Endothelial cell of umbilical vein (primary cell): ENCODE data around the gene KCTD2. TPM values are rescaled to one million over a fixed set of nuclear protein-coding genes. Genes with fewer than 3 reads are reported as not detected.

ENCODE experiments used
- BruUV-seq: library from RNA; stranded (reverse); fragments of 400-500 nt; replicated peaks from 2 replicates; lab custom pipeline; 2021; lab: Mats Ljungman, UMichigan
- CTCF ChIA-PET: fragments of 300-600, 350-600 bp; sonication (Branson Sonifier 250); formaldehyde crosslinking; loops from one replicate; lab custom pipeline; 2021; ENCODE audit warnings: antibody characterized with exemption, inconsistent platforms; lab: Charles Lee
- POLR2A ChIA-PET: fragments of 300-600, 350-600 bp; sonication (Branson Sonifier 250); formaldehyde crosslinking; loops from one replicate; lab custom pipeline; 2021; ENCODE audit warnings: antibody characterized with exemption, inconsistent platforms; lab: Charles Lee
- DNase-seq: peaks from one replicate; pipeline ENCODE4 v3.0.0-alpha.2; 2011; ENCODE audit warnings: low read depth, low spot score
- FAIRE-seq: peaks from 2 replicates; lab custom pipeline; 2011; peaks lifted over from hg19 to GRCh38; lab: Jason Lieb, UNC
- H2AFZ ChIP-seq: 2 replicates; pipeline ENCODE4 v1.6.0; 2012; ENCODE audit warnings: low read depth, low read length, control low read depth, inconsistent platforms
- H3K27ac ChIP-seq: 2 replicates; pipeline ENCODE4 v1.5.1; 2011; ENCODE audit warnings: low read depth, mild to moderate bottlenecking, control low read depth, low read length, moderate library complexity; ENCODE audit not compliant: insufficient read depth
- H3K27me3 ChIP-seq, 2 experiments: 2 replicates each; pipeline versions ENCODE4 v1.6.0 to v1.6.1; 2011; ENCODE audit warnings: low read length in 2 of 2, mixed read lengths in 1 of 2; ENCODE audit not compliant: control insufficient read depth in 2 of 2, insufficient read depth in 2 of 2
- H3K36me3 ChIP-seq, 2 experiments: 2 replicates in 1 of 2; 3 replicates in 1 of 2; pipeline ENCODE4 v1.5.1; 2011; ENCODE audit warnings: low read length in 2 of 2, mild to moderate bottlenecking in 1 of 2, moderate library complexity in 1 of 2; ENCODE audit not compliant: control insufficient read depth in 2 of 2, insufficient read depth in 2 of 2; ENCODE audit errors: extremely low read depth in 1 of 2
- H3K4me1 ChIP-seq: 3 replicates; pipeline ENCODE4 v1.5.1; 2011; ENCODE audit warnings: mild to moderate bottlenecking, low read length; ENCODE audit not compliant: control insufficient read depth, insufficient read depth; ENCODE audit errors: extremely low read depth
- H3K4me2 ChIP-seq: 2 replicates; pipeline ENCODE4 v1.6.1; 2011; ENCODE audit warnings: low read length, control low read depth, mixed read lengths; ENCODE audit not compliant: insufficient read depth
- H3K4me3 ChIP-seq, 3 experiments: fragments of 200-600 bp in 1 of 3; sonication (generic), shearing (Covaris generic) in 1 of 3; replicated peaks in 1 of 3; 2 replicates each; pipeline ENCODE4 v1.5.1; 2011 to 2016; ENCODE audit warnings: control low read depth in 3 of 3, low read length in 3 of 3, mild to moderate bottlenecking in 2 of 3, inconsistent platforms in 1 of 3, low read depth in 1 of 3, moderate library complexity in 1 of 3; ENCODE audit not compliant: insufficient read depth in 1 of 3
- H3K79me2 ChIP-seq: 2 replicates; pipeline ENCODE4 v1.6.0; 2012; ENCODE audit warnings: low read length, inconsistent platforms; ENCODE audit not compliant: control insufficient read depth, insufficient read depth
- H3K9ac ChIP-seq: replicated peaks from 2 replicates; pipeline ENCODE3; 2011; ENCODE audit warnings: low read length, control low read depth; ENCODE audit not compliant: insufficient read depth; ENCODE audit errors: extremely low read depth
- H3K9me1 ChIP-seq: replicated peaks from 3 replicates; pipeline ENCODE4 v1.6.0; 2011; ENCODE audit warnings: mild to moderate bottlenecking, low read length; ENCODE audit not compliant: control insufficient read depth, insufficient read depth; ENCODE audit errors: extremely low read depth
- H3K9me3 ChIP-seq: replicated peaks from 2 replicates; pipeline ENCODE4 v1.5.1; 2012; ENCODE audit warnings: low read length, inconsistent platforms; ENCODE audit not compliant: control insufficient read depth, insufficient read depth
- H4K20me1 ChIP-seq: replicated peaks from 2 replicates; pipeline ENCODE3; 2011; ENCODE audit warnings: mild to moderate bottlenecking, low read length; ENCODE audit not compliant: control insufficient read depth, insufficient read depth; ENCODE audit errors: extremely low read depth
- CTCF ChIP-seq, 2 donors: IDR thresholded peaks; 1 replicate in 1 of 2; 2 replicates in 1 of 2; pipeline ENCODE4 v1.5.1; 2011; ENCODE audit warnings: low read length in 2 of 2, mild to moderate bottlenecking in 2 of 2, moderate library complexity in 2 of 2, control low read depth in 1 of 2, inconsistent platforms in 1 of 2, low read depth in 1 of 2; ENCODE audit not compliant: insufficient read depth in 1 of 2; ENCODE audit errors: extremely low read depth in 1 of 2
- EZH2 ChIP-seq: IDR thresholded peaks from 2 replicates; pipeline ENCODE4 v1.6.1; 2012; ENCODE audit warnings: borderline replicate concordance, low read depth, mild to moderate bottlenecking, moderate library complexity, low read length, inconsistent platforms; ENCODE audit not compliant: severe bottlenecking
- FOS ChIP-seq: IDR thresholded peaks from 2 replicates; pipeline ENCODE4 v1.6.1; 2011; ENCODE audit warnings: mild to moderate bottlenecking, low read length, moderate library complexity, borderline replicate concordance; ENCODE audit not compliant: insufficient read depth
- GATA2 ChIP-seq: IDR thresholded peaks from 2 replicates; pipeline ENCODE4 v1.7.0; 2011; ENCODE audit warnings: low read depth, mild to moderate bottlenecking, moderate library complexity, mixed read lengths, low read length; ENCODE audit not compliant: insufficient read length, insufficient read depth
- JUN ChIP-seq: IDR thresholded peaks from 2 replicates; pipeline ENCODE4 v1.6.1; 2011; ENCODE audit warnings: borderline replicate concordance, low read depth; ENCODE audit not compliant: insufficient read length, insufficient read depth
- MAX ChIP-seq: IDR thresholded peaks from 2 replicates; pipeline ENCODE4 v1.6.1; 2011; ENCODE audit not compliant: insufficient read depth, insufficient read length
- MYC ChIP-seq: IDR thresholded peaks from one replicate; pipeline ENCODE4 v1.6.1; 2011; ENCODE audit warnings: mild to moderate bottlenecking, low read depth, low read length
- POLR2A ChIP-seq: IDR thresholded peaks from 2 replicates; pipeline ENCODE4 v1.6.1; 2012; ENCODE audit warnings: low read depth, mild to moderate bottlenecking, control low read depth, low read length
- POLR2AphosphoS5 ChIP-seq: IDR thresholded peaks from 2 replicates; pipeline ENCODE4 v1.6.1; 2012; ENCODE audit warnings: low read depth, mild to moderate bottlenecking, control low read depth, low read length, moderate library complexity; ENCODE audit not compliant: insufficient read depth
- dilution Hi-C: fragments of 300-500 bp; cut with MboI; formaldehyde crosslinking; loops from one replicate; pipeline ENCODE4 v1.15.0; 2019; ENCODE audit warnings: low sequenced_read_pairs; ENCODE audit not compliant: extremely low pct_ligation_motif_present
- intact Hi-C: fragments of 100-400 bp; cut with micrococcal nuclease; formaldehyde crosslinking; loops from one replicate; pipeline ENCODE4 v1.10.0; 2022
- polyA plus RNA-seq, 4 experiments: library from polyadenylated mRNA; depleted of rRNA in 3 of 4; stranded (reverse) in 3 of 4; unstranded in 1 of 4; fragments of >200 nt; gene quantifications; 2 replicates each; pipeline versions ENCODE4 v1.2.1 to v1.2.3, GENCODE V29; 2011 to 2012; ENCODE audit warnings: missing spikeins in 1 of 4
- total RNA-seq: library from RNA; stranded (reverse); gene quantifications from 2 replicates; pipeline ENCODE4 v1.2.3, GENCODE V29; 2021

Gene KCTD2
- total and polyA plus RNA-seq, 2 donors (not counting 3 experiments of a cell fraction or from before 2014, with no cell fraction given), result 23.2 to 24.8 TPM

GRCh38 chr17:75097865-75098264, 50.8 kb downstream of the KCTD2 start:
- FAIRE-seq, result no peak
- POLR2A ChIA-PET, result no interaction called here

More at GRCh38 chr17:75097865-75098264, 50.8 kb downstream of the KCTD2 start:
- CTCF ChIA-PET, result interaction anchor here (1.3 kb wide), 1 partner anchor 16 kb away, joined by 5 read pairs; no protein-coding TSS in a partner anchor
- no peaks in the 10 kb centered on the region for H3K27me3 ChIP-seq
- no peak overlapping the region for H2AFZ ChIP-seq
- no peak overlapping the region for H3K4me3 ChIP-seq
- H4K20me1 ChIP-seq, result no peaks in the 10 kb centered on the region
- dilution Hi-C loops, result no loop called here
- no peak overlapping the region for H3K9ac ChIP-seq
- DNase-seq, result no peak
- no peaks in the 10 kb centered on the region for H3K79me2 ChIP-seq
- H3K27ac ChIP-seq, result no peak overlapping the region
- peaks cover 0 to 16% of the 10 kb centered on the region in 2 experiments for H3K36me3 ChIP-seq
- H3K9me1 ChIP-seq, result no peaks in the 10 kb centered on the region
- intact Hi-C loops, result no loop called here
- peaks cover 5% of the 10 kb centered on the region for H3K4me1 ChIP-seq
- no peak overlapping the region for H3K4me2 ChIP-seq
- TF ChIP-seq POLR2A (no peak), CTCF (IDR thresholded peaks at IDR 0.05; ENCODE audit: extremely low read depth in 1 of 2, insufficient read depth in 1 of 2, low read depth in 1 of 2, low read length in 2 of 2) (no peak), MYC (no peak), JUN (no peak), POLR2AphosphoS5 (no peak), FOS (no peak), GATA2 (no peak), EZH2 (no peak), MAX (no peak)
- BruUV-seq, result no TSS peak
- H3K9me3 ChIP-seq, result no peaks in the 10 kb centered on the region
